SK-N-SH treated with all-trans-retinoic acid at 6 μM for 48 hours (cell line): ENCODE measurements around the gene OR4C6.

Source experiments
- ATAC-seq: fragments of 200-7000 bp; cut with Tn5 transposase; 3 replicates; pipeline ENCODE4 v1.9.1; 2020; ENCODE audit warnings: mild to moderate bottlenecking, moderate library complexity
- ARNTL ChIP-seq: fragments of 450-650 bp; formaldehyde crosslinking; IDR thresholded peaks from 2 replicates; pipeline ENCODE4 v1.5.0; 2020; ENCODE audit warnings: low read depth, mild to moderate bottlenecking, moderate library complexity, borderline replicate concordance
- BACH2 ChIP-seq: fragments of 250-450 bp; sonication (Bioruptor Pico); IDR thresholded peaks from 2 replicates; pipeline ENCODE4 v1.9.0; 2021; ENCODE audit warnings: mild to moderate bottlenecking, borderline replicate concordance
- CREB5 ChIP-seq: fragments of 250-450 bp; sonication (Bioruptor Pico); IDR thresholded peaks from 2 replicates; pipeline ENCODE4 v1.5.1; 2020; ENCODE audit warnings: low read depth, mild to moderate bottlenecking, moderate library complexity
- CSDC2 ChIP-seq: fragments of 250-450 bp; sonication (Bioruptor Pico); IDR thresholded peaks from 2 replicates; pipeline ENCODE4 v1.5.0; 2020; ENCODE audit warnings: mild to moderate bottlenecking, moderate library complexity
- ESRRG ChIP-seq: fragments of 250-450 bp; sonication (Bioruptor Pico); IDR thresholded peaks from 2 replicates; pipeline ENCODE4 v1.6.1; 2021; ENCODE audit warnings: mild to moderate bottlenecking
- GLIS3 ChIP-seq: fragments of 250-450 bp; sonication (Bioruptor Pico); IDR thresholded peaks from 2 replicates; pipeline ENCODE4 v1.5.0; 2020; ENCODE audit warnings: mild to moderate bottlenecking, moderate library complexity
- ISL1 ChIP-seq: fragments of 250-450 bp; sonication (Bioruptor Pico); IDR thresholded peaks from 2 replicates; pipeline ENCODE4 v2.1.2; 2022; ENCODE audit warnings: mild to moderate bottlenecking, moderate library complexity
- OSR1 ChIP-seq: fragments of 250-450 bp; sonication (Bioruptor Pico); IDR thresholded peaks from 2 replicates; pipeline ENCODE4 v1.8.0; 2022; ENCODE audit warnings: moderate library complexity, mild to moderate bottlenecking, inconsistent platforms
- PPARA ChIP-seq: fragments of 250-450 bp; sonication (Bioruptor Pico); IDR thresholded peaks from 2 replicates; pipeline ENCODE4 v1.5.0; 2020; ENCODE audit warnings: mild to moderate bottlenecking, borderline replicate concordance
- RARB ChIP-seq: fragments of 250-450 bp; sonication (Bioruptor Pico); IDR thresholded peaks from 2 replicates; pipeline ENCODE4 v1.8.0; 2021; ENCODE audit warnings: mild to moderate bottlenecking, moderate library complexity
- SNAI2 ChIP-seq: fragments of 250-450 bp; sonication (Bioruptor Pico); IDR thresholded peaks from 2 replicates; pipeline ENCODE4 v1.5.0; 2020; ENCODE audit warnings: mild to moderate bottlenecking, moderate library complexity
- TCF4 ChIP-seq: fragments of 250-450 bp; sonication (Bioruptor Pico); IDR thresholded peaks from 2 replicates; pipeline ENCODE4 v1.8.0; 2021; ENCODE audit warnings: mild to moderate bottlenecking, moderate library complexity, borderline replicate concordance
- TOX ChIP-seq: fragments of 250-450 bp; sonication (Bioruptor Pico); IDR thresholded peaks from 2 replicates; pipeline ENCODE4 v1.8.0; 2021; ENCODE audit warnings: mild to moderate bottlenecking, moderate library complexity, borderline replicate concordance
- ZC3H10 ChIP-seq: fragments of 250-450 bp; sonication (Bioruptor Pico); IDR thresholded peaks from 2 replicates; pipeline ENCODE4 v1.5.1; 2021; ENCODE audit warnings: mild to moderate bottlenecking, moderate library complexity
- ZFP3 ChIP-seq: fragments of 250-450 bp; sonication (Bioruptor Pico); IDR thresholded peaks from 2 replicates; pipeline ENCODE4 v1.5.0; 2020; ENCODE audit warnings: mild to moderate bottlenecking, moderate library complexity
- ZFP30 ChIP-seq: fragments of 450-650 bp; formaldehyde crosslinking; IDR thresholded peaks from 2 replicates; pipeline ENCODE4 v1.5.0; 2022; ENCODE audit warnings: mild to moderate bottlenecking, moderate library complexity
- ZNF565 ChIP-seq: fragments of 450-650 bp; formaldehyde crosslinking; conservative IDR thresholded peaks from 2 replicates; pipeline ENCODE4 v1.5.0; 2020; ENCODE audit warnings: low read depth, mild to moderate bottlenecking, moderate library complexity
- ZNF70 ChIP-seq: fragments of 450-650 bp; formaldehyde crosslinking; IDR thresholded peaks from 2 replicates; pipeline ENCODE4 v1.5.0; 2020; ENCODE audit warnings: mild to moderate bottlenecking, moderate library complexity
- ZNF8 ChIP-seq: fragments of 450-650 bp; formaldehyde crosslinking; IDR thresholded peaks from 2 replicates; pipeline ENCODE4 v1.5.0; 2020; ENCODE audit warnings: mild to moderate bottlenecking, moderate library complexity
- TF ChIP-seq, protein P1 (sequence below): fragments of 250-450 bp; sonication (Bioruptor Pico); IDR thresholded peaks from 2 replicates; pipeline ENCODE4 v1.5.0; 2020; ENCODE audit warnings: mild to moderate bottlenecking, moderate library complexity
- TF ChIP-seq, protein P2 (sequence below): fragments of 250-450 bp; sonication (Bioruptor Pico); IDR thresholded peaks from 2 replicates; pipeline ENCODE4 v1.8.0; 2020; ENCODE audit warnings: mild to moderate bottlenecking, moderate library complexity, borderline replicate concordance
- TF ChIP-seq, protein P3 (sequence below): fragments of 250-450 bp; sonication (Bioruptor Pico); IDR thresholded peaks from 2 replicates; pipeline ENCODE4 v1.5.1; 2021; ENCODE audit warnings: mild to moderate bottlenecking, moderate library complexity

The OR4C6 gene

DNA sequence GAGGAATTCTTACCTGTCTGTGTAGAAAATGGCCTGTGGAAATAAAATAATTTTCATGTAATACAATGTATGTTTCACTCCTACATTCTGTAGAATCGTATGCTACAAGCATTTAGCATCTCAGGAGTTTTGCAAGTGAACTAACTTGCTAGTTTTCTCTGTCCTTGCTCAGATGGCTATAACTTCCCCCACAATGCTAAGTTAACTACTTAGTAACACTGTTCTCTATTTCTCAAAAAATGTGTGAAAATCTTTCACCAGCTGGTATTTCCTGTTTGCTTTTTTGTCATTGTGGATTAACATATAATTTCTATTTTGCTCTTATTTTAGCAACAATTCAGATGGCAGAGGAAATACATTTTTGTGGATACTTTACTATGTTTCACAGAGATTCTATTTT, 9.4 kb upstream of the OR4C6 start (continued):
- TF ChIP-seq BACH2 = no peak
- TF ChIP-seq ZFP30 = no peak
- TF ChIP-seq ZNF8 (CRISPR knock-in tag) = no peak
- no peak for TF ChIP-seq ARNTL (CRISPR knock-in tag)
- TF ChIP-seq PPARA (CRISPR knock-in tag) = no peak
- TF ChIP-seq CSDC2 (CRISPR knock-in tag) = no peak

- ATAC-seq = no peak
Observed at GRCh38 chr11:55655096-55655495, 6.9 kb upstream of the OR4C6 start.

GRCh38 chr11:55658031-55658573, 3.9 kb upstream of the OR4C6 start:
- TF ChIP-seq TCF4 (no peak), ZC3H10 (CRISPR knock-in tag) (no peak), CSDC2 (CRISPR knock-in tag) (no peak)
- TF ChIP-seq, protein P1, sequence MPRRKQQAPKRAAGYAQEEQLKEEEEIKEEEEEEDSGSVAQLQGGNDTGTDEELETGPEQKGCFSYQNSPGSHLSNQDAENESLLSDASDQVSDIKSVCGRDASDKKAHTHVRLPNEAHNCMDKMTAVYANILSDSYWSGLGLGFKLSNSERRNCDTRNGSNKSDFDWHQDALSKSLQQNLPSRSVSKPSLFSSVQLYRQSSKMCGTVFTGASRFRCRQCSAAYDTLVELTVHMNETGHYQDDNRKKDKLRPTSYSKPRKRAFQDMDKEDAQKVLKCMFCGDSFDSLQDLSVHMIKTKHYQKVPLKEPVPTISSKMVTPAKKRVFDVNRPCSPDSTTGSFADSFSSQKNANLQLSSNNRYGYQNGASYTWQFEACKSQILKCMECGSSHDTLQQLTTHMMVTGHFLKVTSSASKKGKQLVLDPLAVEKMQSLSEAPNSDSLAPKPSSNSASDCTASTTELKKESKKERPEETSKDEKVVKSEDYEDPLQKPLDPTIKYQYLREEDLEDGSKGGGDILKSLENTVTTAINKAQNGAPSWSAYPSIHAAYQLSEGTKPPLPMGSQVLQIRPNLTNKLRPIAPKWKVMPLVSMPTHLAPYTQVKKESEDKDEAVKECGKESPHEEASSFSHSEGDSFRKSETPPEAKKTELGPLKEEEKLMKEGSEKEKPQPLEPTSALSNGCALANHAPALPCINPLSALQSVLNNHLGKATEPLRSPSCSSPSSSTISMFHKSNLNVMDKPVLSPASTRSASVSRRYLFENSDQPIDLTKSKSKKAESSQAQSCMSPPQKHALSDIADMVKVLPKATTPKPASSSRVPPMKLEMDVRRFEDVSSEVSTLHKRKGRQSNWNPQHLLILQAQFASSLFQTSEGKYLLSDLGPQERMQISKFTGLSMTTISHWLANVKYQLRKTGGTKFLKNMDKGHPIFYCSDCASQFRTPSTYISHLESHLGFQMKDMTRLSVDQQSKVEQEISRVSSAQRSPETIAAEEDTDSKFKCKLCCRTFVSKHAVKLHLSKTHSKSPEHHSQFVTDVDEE (CRISPR knock-in tag) = no peak
- TF ChIP-seq, protein P2, sequence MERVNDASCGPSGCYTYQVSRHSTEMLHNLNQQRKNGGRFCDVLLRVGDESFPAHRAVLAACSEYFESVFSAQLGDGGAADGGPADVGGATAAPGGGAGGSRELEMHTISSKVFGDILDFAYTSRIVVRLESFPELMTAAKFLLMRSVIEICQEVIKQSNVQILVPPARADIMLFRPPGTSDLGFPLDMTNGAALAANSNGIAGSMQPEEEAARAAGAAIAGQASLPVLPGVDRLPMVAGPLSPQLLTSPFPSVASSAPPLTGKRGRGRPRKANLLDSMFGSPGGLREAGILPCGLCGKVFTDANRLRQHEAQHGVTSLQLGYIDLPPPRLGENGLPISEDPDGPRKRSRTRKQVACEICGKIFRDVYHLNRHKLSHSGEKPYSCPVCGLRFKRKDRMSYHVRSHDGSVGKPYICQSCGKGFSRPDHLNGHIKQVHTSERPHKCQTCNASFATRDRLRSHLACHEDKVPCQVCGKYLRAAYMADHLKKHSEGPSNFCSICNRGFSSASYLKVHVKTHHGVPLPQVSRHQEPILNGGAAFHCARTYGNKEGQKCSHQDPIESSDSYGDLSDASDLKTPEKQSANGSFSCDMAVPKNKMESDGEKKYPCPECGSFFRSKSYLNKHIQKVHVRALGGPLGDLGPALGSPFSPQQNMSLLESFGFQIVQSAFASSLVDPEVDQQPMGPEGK (CRISPR knock-in tag) = no peak
- TF ChIP-seq, protein P3, sequence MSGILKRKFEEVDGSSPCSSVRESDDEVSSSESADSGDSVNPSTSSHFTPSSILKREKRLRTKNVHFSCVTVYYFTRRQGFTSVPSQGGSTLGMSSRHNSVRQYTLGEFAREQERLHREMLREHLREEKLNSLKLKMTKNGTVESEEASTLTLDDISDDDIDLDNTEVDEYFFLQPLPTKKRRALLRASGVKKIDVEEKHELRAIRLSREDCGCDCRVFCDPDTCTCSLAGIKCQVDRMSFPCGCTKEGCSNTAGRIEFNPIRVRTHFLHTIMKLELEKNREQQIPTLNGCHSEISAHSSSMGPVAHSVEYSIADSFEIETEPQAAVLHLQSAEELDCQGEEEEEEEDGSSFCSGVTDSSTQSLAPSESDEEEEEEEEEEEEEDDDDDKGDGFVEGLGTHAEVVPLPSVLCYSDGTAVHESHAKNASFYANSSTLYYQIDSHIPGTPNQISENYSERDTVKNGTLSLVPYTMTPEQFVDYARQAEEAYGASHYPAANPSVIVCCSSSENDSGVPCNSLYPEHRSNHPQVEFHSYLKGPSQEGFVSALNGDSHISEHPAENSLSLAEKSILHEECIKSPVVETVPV (CRISPR knock-in tag) = no peak
- TF ChIP-seq, all 23 proteins: peak for 0
- no peak for ATAC-seq

More at GRCh38 chr11:55655096-55655495, 6.9 kb upstream of the OR4C6 start:
- TF ChIP-seq PPARA (CRISPR knock-in tag) (no peak), RARB (CRISPR knock-in tag) (no peak), SNAI2 (CRISPR knock-in tag) (no peak), ZNF565 (CRISPR knock-in tag) (no peak)

- ATAC-seq = no peak
- no peak for TF ChIP-seq ARNTL (CRISPR knock-in tag)
- no peak for TF ChIP-seq ISL1
- no peak for TF ChIP-seq PPARA (CRISPR knock-in tag)
- TF ChIP-seq TCF4 = no peak
- no peak for TF ChIP-seq ZNF8 (CRISPR knock-in tag)
- no peak for TF ChIP-seq ZNF565 (CRISPR knock-in tag)
- no peak for TF ChIP-seq GLIS3 (CRISPR knock-in tag)
- TF ChIP-seq ESRRG = no peak
- no peak for TF ChIP-seq RARB (CRISPR knock-in tag)
- TF ChIP-seq ZFP30 = no peak
- no peak for TF ChIP-seq BACH2
- no peak for TF ChIP-seq ZNF70
- TF ChIP-seq, protein P1 (CRISPR knock-in tag) = no peak
- no peak for TF ChIP-seq ZFP3 (CRISPR knock-in tag)
- no peak for TF ChIP-seq OSR1 (CRISPR knock-in tag)
- TF ChIP-seq ZC3H10 (CRISPR knock-in tag) = no peak
- no peak for TF ChIP-seq TOX (CRISPR knock-in tag)
- no peak for TF ChIP-seq CREB5 (CRISPR knock-in tag)
Observed at GRCh38 chr11:55658608-55659007, 3.4 kb upstream of the OR4C6 start.
